HG03469 (cell line): ENCODE measurements around the gene PLCH1.
A peak's percentile ranks its signal among the peaks of the same experiment; 100 is the strongest.

Experiments used
- ATAC-seq: cut with Tn5 transposase; IDR thresholded peaks from one replicate; pipeline ENCODE4 v1.9.1; 2021; ENCODE audit warnings: mild to moderate bottlenecking, moderate library complexity, moderate number of reproducible peaks; ENCODE audit not compliant: unreplicated experiment

PLCH1 gene

GRCh38 chr3:155356594-155357370 is 388.1 kb downstream of the PLCH1 start:
- ATAC-seq: no peak

GRCh38 chr3:155354658-155355057 is 390.2 kb downstream of the PLCH1 start:
- ATAC-seq: no peak

GRCh38 chr3:155352900-155353490 is 391.9 kb downstream of the PLCH1 start:
- no peak for ATAC-seq

GRCh38 chr3:155350571-155350970 is 394.3 kb downstream of the PLCH1 start:
- no peak for ATAC-seq

DNA sequence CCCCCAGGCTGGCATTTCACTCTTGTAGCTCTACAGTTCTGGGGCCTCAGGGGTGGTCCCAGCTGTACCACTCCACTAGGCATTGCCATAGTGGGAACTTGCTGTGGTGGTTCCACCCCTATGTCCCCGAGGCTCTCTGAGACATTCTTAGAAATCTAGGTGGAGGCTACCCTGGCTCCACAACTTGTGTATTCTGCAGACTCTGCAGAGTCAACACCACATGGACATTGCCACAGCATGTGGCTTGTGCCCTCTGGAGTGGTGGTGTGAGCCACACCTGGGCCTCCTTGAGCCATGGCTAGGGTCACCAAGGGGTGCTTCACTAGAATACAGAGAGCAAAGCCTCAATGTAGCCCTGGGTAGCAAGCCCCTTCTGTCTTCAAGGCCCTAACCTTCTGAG is 397.0 kb downstream of the PLCH1 start:
- ATAC-seq: no peak

- no peak for ATAC-seq
These were observed 402.5 kb downstream of the PLCH1 start for GRCh38 chr3:155342344-155342743.

DNA sequence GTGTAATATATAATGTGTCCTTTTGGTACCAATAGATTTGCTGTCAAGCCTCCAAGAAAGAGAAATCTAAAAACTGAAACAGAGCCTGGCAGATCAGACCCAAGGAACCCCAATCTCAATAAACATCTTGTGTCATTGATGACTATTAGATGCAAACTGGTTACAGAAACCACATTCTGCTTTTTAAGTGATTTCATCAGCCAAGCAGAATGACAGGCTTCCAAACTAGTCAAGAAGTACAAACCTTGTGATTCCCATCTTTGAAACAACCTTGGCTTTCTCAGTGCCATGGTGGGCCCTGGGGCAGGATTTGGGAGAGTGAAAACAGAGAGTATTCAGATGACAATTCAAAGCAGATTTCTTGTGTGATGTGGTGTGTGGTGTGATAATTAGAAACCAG is 405.8 kb downstream of the PLCH1 start:
- no peak for ATAC-seq

GRCh38 chr3:155335724-155336354 is 409.0 kb downstream of the PLCH1 start:
- ATAC-seq: peak; percentile 36

- peak; percentile 96 for ATAC-seq
These were observed 409.8 kb downstream of the PLCH1 start for GRCh38 chr3:155334914-155335723.

GRCh38 chr3:155334215-155334913 is 410.5 kb downstream of the PLCH1 start:
- no peak for ATAC-seq

DNA sequence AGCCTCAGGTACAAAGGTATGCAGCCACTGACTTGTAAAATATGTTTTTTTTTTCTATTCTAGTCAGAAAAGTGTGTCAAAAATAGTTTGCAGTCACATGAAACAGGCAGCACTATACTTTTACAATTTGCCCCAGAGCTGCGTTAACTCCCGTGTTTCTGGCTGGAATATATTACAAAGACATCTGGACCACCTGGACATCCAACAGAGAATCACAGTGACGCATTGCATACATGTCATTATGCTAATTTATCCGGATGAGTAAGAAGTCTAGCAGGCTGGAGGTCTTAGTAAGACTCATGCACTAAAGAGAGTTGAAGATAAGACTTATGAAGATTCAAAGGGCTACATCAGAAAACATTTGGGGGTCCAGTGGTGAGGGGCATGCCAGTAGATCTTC is 412.2 kb downstream of the PLCH1 start:
- no peak for ATAC-seq

- no peak for ATAC-seq
These were observed 413.8 kb downstream of the PLCH1 start for GRCh38 chr3:155331078-155331477.

DNA sequence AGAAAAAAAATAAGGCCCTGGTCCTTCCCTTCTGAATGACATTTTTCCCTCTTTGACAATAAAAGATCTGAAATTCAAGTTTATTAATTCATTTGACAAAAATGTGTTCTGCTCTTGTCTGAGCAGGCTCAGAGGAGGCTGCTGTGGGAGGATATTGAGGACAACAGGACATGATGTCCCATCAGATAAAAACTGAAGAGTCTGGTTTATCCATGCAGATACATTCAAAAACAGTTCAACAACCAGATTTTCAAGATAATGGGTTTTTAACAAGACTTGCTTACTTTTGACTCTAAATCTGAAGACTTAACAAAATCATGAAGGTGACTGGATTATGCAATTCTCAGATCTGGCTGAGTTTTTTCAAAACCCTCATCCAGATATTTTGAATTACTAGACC is 414.5 kb downstream of the PLCH1 start:
- ATAC-seq: no peak

GRCh38 chr3:155329513-155330048 is 415.3 kb downstream of the PLCH1 start:
- ATAC-seq: no peak

DNA sequence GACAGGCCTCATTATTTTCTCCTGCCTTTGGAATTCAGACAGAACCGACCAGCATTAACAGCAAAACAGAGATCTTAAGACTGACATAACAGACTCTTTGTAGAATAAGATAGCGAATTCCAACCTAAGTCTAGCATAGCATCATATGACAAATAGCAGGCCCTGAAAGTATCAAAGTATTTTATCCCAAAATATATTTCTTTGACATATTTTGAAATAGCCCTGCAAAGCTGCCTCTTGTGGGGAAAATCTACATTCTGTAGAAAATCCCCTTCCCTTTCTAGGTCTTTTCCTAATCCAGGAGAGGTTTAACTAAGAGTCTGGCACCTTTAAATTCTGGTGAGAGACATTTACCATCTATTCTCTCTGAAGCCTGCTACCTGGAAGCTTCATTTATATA is 417.0 kb downstream of the PLCH1 start:
- no peak for ATAC-seq

GRCh38 chr3:155327430-155327829 is 417.4 kb downstream of the PLCH1 start:
- ATAC-seq: no peak

- no peak for ATAC-seq
These were observed 418.0 kb downstream of the PLCH1 start for GRCh38 chr3:155326901-155327300.

- no peak for ATAC-seq
These were observed 418.6 kb downstream of the PLCH1 start for GRCh38 chr3:155326244-155326643.
